Measurements from ENCODE around the gene NFKB2.
A peak's percentile ranks its signal among the peaks of the same experiment; 100 is the strongest.

NFKB2 gene

DNA sequence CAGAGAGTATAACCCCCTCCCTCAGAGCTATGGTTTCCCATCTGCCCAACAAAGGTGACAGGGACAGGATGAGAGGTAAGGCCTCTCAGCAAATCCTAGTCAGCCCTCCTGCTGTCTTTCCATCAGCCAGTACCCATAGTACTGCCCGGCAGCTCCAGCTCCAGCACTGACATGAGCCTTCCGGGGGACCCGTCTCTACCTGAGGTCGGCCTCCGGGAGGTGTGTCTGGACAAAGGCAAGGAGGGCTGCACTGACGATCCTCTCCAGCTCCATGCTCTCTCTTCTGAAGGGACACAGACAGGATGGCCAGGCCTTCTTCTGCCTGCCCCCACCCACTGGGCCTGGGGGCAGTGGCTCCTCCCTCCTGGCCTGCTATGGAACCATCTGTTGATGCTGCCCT is 29.4 kb downstream of the NFKB2 start:
- no peak for DNase-seq

DNA sequence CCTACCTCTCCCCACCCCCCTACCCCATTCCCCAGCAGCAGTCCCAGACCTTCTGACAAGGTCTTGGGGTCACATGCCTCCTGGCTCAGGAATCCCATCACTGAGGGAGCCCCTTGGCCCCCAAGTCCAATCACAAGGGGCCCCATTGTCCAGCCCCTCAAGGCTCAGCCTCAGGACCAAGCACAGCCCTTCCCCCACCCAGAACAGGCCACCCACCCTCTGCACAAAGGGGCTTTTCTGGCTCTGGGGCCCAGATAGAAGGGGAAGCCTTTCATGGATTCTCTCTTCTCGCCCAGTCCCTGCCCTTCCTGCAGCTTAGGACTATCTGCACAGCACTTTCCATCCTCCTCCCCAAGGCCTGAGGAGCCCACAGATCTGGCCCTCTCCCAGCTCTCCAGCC is 29.9 kb downstream of the NFKB2 start:
- no peak for DNase-seq

GRCh38 chr10:102426803-102427287 is 31.3 kb downstream of the NFKB2 start:
- DNase-seq, result no peak

DNA sequence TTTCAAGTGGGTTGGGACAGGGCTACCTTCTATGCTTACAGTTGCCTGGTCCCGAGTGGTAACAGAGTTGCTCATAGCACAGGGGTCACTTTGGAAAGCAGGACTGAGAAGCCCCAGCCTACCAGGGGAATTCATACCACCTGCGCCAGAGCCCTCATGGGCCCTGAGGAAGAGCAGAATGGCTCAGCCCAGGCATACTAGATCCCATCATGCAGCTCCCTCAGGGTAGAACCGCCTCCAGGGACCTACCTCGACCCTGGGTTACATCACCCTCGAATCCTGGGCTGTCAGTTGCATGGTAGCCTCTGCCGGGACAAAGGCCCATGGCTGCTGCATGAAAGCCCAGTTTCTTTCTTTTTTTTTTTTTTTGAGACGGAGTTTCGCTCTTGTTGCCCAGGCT is 34.0 kb downstream of the NFKB2 start:
- no peak for DNase-seq

GRCh38 chr10:102431452-102432124 is 36.1 kb downstream of the NFKB2 start:
- DNase-seq, result no peak

- DNase-seq, result peak; percentile 87
Measured at GRCh38 chr10:102432162-102432950, 36.9 kb downstream of the NFKB2 start, which contains the start of gene CUEDC2. Gene CUEDC2, minus strand, starts transcription at chr10:102432574. Its CDS starts 7,386 bp downstream, at chr10:102425188.

GRCh38 chr10:102433619-102434046 is 38.1 kb downstream of the NFKB2 start:
- no peak for DNase-seq

- no peak for DNase-seq
Measured at GRCh38 chr10:102434394-102435132, 39.1 kb downstream of the NFKB2 start.

DNA sequence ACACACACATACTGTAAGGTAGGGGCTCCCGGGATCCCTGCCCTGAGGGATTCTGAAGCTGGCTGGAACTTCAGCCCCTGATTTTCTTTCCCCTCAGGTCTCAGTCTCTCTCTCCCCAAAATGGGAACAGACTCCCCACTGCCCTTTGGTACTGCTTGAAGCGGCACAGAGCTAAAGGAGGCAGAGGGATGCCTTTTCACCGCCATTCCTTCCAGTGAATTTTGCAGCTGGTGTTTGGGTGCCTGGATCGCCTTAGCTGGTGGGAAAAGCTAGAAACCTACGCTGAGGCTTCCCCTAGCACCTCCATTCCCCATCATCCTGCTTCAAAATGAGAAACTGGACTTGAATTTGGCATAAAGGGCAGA is 39.6 kb downstream of the NFKB2 start:
- DNase-seq, result no peak

GRCh38 chr10:102435529-102436233 is 40.2 kb downstream of the NFKB2 start:
- no peak for DNase-seq

DNA sequence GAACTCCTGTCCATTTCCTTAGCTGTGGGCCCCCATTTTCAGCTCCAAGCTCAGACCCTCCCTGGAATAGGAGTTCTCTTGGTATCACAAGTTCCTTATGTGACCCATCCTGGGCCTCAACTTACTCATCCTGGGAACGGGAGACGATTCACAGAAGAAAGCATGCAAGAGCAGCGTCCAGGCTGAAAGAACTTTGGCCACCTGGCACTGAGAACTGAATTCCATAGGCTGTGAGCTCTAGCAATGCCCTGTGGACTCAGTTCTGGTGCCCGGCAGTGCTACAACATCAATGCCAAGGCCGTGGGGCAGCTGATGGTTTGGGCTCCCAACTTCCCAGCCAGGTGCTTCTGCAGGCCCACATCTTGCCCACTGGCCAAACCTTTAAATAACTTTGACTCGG is 40.8 kb downstream of the NFKB2 start:
- DNase-seq, result no peak

- DNase-seq, result no peak
Measured at GRCh38 chr10:102437515-102437914, 42.0 kb downstream of the NFKB2 start.

DNA sequence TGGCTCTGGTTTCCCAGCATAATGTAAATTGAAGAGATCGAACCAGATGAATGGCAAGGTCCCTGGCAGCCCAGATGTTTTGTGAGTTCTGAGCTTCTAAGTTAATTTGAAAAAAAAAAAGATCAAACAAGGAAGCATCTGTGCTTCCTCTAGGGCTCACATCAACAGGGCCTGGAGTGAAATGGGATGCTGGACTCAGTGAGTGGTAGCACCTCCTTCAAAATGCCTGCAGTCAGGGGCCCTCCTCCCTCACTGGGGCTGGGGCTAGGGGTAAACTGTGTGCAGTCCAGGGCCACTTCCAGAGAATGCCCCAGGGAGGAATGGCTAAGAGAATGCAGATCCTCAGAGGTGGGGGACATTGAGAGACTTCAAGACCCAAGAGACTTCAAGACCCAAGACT is 42.9 kb downstream of the NFKB2 start:
- no peak for DNase-seq

- DNase-seq, result no peak
Measured at GRCh38 chr10:102444851-102445250, 49.3 kb downstream of the NFKB2 start.

- peak; percentile 79 for DNase-seq
Measured at GRCh38 chr10:102449321-102450123, 54.0 kb downstream of the NFKB2 start.

- DNase-seq, result no peak
Measured at GRCh38 chr10:102450124-102450373, 54.5 kb downstream of the NFKB2 start.

DNA sequence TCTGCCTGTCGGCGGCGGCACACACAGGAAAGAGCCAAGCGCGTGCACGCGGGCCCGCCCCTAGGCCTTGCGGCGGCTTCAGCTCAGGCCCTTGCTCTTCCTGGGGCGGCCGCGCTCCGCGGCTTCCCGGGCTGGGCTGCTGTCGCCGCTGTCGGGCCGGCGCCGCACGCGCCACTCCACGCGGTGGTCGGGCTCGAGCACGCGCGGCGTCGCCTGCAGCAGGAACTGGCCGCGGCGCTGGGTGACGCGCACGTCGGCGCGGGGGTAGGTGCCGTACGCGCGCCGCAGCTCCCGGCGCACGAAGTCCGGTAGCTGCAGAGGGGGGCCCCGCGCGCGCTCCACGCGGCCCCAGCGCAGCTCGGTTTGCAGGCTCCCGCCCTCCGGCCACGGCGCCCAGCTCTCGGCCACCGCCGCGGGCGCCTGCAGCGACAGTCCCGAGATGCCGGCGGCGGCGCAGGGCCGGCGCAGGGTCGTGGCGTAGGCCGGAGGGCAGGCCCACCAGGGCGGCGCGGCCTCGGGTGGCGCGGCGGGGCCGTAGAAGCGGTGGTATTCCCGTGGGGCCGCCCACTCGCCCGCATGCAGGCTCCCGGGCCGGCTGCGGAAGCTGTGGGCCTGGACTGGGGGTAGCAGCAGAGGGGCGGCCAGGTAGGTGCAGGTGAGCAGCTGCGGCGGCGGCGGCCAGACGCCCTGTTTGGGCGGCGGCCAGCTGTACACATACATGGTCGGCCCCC is 55.0 kb downstream of the NFKB2 start:
- DNase-seq, result peak; percentile 64

GRCh38 chr10:102451105-102451969 is 55.8 kb downstream of the NFKB2 start, which contains the start of gene C10orf95:
Gene C10orf95, minus strand, starts transcription at chr10:102451543. Its CDS starts 450 bp downstream, at chr10:102451093.
- DNase-seq, result no peak
